Pancreas (tissue), 10 donors: ENCODE results near the gene DNAH17. TPM values are rescaled to one million over a fixed set of nuclear protein-coding genes. Genes with fewer than 3 reads are reported as not detected.
A peak's percentile ranks its signal among the peaks of the same experiment; 100 is the strongest.

Experiments used
- ATAC-seq, 4 donors: fragments of 200-7000 bp; cut with Tn5 transposase; one replicate each; pipeline versions ENCODE4 v1.8.0 to v1.9.1; 2020; ENCODE audit warnings: mild to moderate bottlenecking in 4 of 4, moderate library complexity in 4 of 4
- DNase-seq, 6 donors: peaks; one replicate each; pipeline ENCODE4 v3.0.0-alpha.2; 2020
- FAIRE-seq: peaks from 2 replicates; lab custom pipeline; 2012; peaks lifted over from hg19 to GRCh38; lab: Jason Lieb, UNC
- H3K27ac ChIP-seq, 4 donors: fragments of 200-600 bp; sonication (generic); 1 replicate in 3 of 4; 2 replicates in 1 of 4; pipeline versions ENCODE4 v1.5.0 to v1.8.0; 2020
- H3K27me3 ChIP-seq, 4 donors: fragments of 200-600 bp; one replicate each; pipeline ENCODE4 v1.8.0; 2021
- H3K36me3 ChIP-seq, 3 donors: fragments of 200-600 bp; sonication (generic) in 1 of 3; one replicate each; pipeline versions ENCODE4 v1.5.0 to v1.8.0; 2020 to 2021
- H3K4me1 ChIP-seq, 3 donors: fragments of 200-600 bp; one replicate each; pipeline ENCODE4 v1.8.0; 2021
- H3K4me3 ChIP-seq, 4 donors: fragments of 200-600 bp; sonication (generic) in 2 of 4; one replicate each; pipeline versions ENCODE4 v1.5.0 to v1.8.0; 2020 to 2021
- H3K9me3 ChIP-seq, 4 donors: fragments of 200-600 bp; one replicate each; pipeline ENCODE4 v1.8.0; 2021
- CTCF ChIP-seq, 4 donors: fragments of 200-600 bp; sonication (generic) in 3 of 4; IDR thresholded peaks; one replicate each; pipeline versions ENCODE4 v1.5.0 to v1.8.0; 2021; ENCODE audit warnings: antibody characterized with exemption in 4 of 4
- WGBS, 2 donors: extraction: QIAGEN DNeasy Blood & Tissue Kit; methylation state at CpG; one replicate each; pipeline ENCODE4 v1.1.7; 2013; 5-methylcytosine and 5-hydroxymethylcytosine counted together
- intact Hi-C, 3 donors: fragments of 100-400 bp; cut with DNase I; formaldehyde crosslinking; loops; one replicate each; pipeline versions ENCODE4 v1.11.1 to v1.14.2; 2022
- polyA plus RNA-seq, 2 donors: library from polyadenylated mRNA; stranded (reverse); fragments of 200-250 nt; gene quantifications; one replicate each; pipeline ENCODE4 v1.2.3, GENCODE V29; 2013
- total RNA-seq, 6 donors: library from RNA; stranded (reverse); fragmentation: NEBNext Ultra II Directional in 4 of 6; extraction: Animal tissue kit (Norgen Biotek cat#: 25700) in 4 of 6; gene quantifications; one replicate each; pipeline versions ENCODE4 v1.2.1 to v1.2.4, GENCODE V29; 2021 to 2023
- donor health status: healthy with polysubstance abuse.
- donor health status: DM: no; HTN: no; CAD: no; lungs with moderate emphysema.
- donor health status: DM: no; HTN: no; CAD: no.
- donor health status: control.
- donor health status: control.
- donor health status: Bipolar disorder and iron deficiency.
- donor health status: DM: yes; HTN: yes; CAD: no.
- donor health status: DM: no; HTN: no; CAD: no.
- donor health status: DM: no; HTN: no; CAD: no.
- donor health status: DM: yes; HTN: yes; CAD: no.

The DNAH17 gene
- total and polyA plus RNA-seq, 8 donors: 0.02 to 0.08 (median 0.03) TPM; not detected in 5

- Histone ChIP-seq H3K9me3 (no peaks in the 10 kb centered on the region), H3K4me3 (no peak overlapping the region), H3K27me3 (no peaks in the 10 kb centered on the region), H3K27ac (no peak overlapping the region), H3K4me1 (no peaks in the 10 kb centered on the region), H3K36me3 (no peaks in the 10 kb centered on the region)
- intact Hi-C loops: no loop called here
- WGBS, 2 donors: 31 to 36% methylated on average over 17 of the region's 17 CpGs
- FAIRE-seq (no peak), DNase-seq (peak in 1 of 6 donors; percentile 68), ATAC-seq (peak in 1 of 4 donors; percentile 19)
- no peak for TF ChIP-seq CTCF (IDR thresholded peaks at IDR 0.05)
Measured at GRCh38 chr17:78559749-78560368, 17.3 kb downstream of the DNAH17 start.

DNA sequence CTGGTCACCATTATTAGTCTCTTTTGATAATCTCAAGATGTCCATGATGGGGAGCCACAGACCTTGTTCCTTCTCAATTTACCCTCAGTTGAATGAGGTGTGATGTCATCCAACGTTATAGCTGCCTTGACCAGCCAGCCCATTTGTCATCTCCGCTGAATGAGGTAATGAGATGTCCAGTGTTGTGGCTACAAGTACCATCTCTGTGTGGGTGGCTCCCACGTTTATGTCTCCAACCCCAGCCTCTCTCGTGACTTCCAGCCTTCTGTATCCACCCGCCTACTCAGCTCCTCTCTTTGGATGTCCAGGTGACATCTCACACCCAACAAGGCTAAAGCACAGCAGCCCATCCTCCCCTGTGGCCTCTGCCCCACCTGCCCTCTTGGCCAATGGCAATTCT is 18.2 kb downstream of the DNAH17 start:
- Histone ChIP-seq H3K36me3 (no peaks in the 10 kb centered on the region), H3K27ac (no peak overlapping the region), H3K4me3 (no peak overlapping the region), H3K9me3 (no peaks in the 10 kb centered on the region), H3K27me3 (no peaks in the 10 kb centered on the region), H3K4me1 (no peaks in the 10 kb centered on the region)
- WGBS, 2 donors: 63 to 73% methylated on average over 5 of the region's 5 CpGs
- FAIRE-seq (no peak), DNase-seq (no peak), ATAC-seq (no peak)
- intact Hi-C loops: no loop called here
- no peak for TF ChIP-seq CTCF (IDR thresholded peaks at IDR 0.05)

DNA sequence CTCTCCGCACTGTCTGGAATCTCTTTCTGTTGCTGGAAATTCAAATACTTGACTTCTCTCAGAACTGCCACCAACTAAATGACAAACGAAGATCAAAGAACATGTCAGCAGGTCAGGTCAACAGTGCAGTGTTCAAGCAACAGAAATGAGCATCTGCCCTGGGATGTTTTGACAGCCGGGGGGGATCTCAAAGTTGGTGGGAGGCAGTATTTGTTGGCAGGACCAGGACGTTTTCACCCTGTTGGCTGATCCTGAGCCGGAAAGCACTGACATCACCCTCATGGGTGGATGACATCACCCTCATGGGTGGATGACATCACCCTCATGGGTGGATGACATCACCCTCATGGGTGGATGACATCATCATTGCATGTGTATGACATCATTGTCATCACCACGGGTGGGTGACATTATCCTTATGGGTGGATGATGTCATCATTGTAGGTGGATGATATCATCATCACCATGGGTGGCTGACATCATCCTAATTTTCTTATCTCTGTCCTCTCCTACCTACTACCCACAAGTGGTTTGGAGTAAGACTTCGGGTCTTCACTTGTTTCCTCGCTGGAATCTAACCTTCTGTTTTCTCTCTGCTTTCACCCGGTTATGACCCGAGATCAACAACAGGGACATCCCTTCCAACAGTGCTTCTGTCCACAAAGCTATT is 18.9 kb downstream of the DNAH17 start:
- no peaks in the 10 kb centered on the region for H3K4me1 ChIP-seq
- H3K4me3 ChIP-seq: no peak overlapping the region
- ATAC-seq (no peak), DNase-seq (no peak), FAIRE-seq (no peak)
- no peak overlapping the region for H3K27ac ChIP-seq
- H3K27me3 ChIP-seq: no peaks in the 10 kb centered on the region
- intact Hi-C loops: no loop called here
- no peak for TF ChIP-seq CTCF (IDR thresholded peaks at IDR 0.05)
- no peaks in the 10 kb centered on the region for H3K9me3 ChIP-seq
- no peaks in the 10 kb centered on the region for H3K36me3 ChIP-seq
- WGBS, 2 donors: 70 to 71% methylated on average over 10 of the region's 10 CpGs

DNA sequence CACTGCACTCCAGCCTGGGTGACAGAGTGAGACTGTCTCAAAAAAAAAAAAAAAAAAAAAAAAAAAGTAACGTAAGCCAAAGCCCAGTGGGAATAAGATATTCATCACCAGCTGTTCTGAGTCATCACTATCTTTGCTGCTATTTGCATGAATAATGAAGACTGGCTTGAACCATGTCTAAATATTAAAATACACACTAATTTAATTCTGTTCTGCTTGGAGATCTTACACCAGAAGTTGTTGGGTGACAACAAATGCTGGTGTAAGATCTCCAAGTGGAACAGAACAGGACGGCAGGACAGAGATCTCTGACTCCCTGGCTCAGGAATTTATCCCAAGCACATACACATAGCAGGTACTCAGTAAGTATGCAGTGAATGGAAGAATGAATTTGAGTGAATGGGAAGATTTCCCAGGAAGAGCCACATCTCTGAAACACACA is 19.6 kb downstream of the DNAH17 start:
- no peak overlapping the region for H3K4me3 ChIP-seq
- intact Hi-C loops: no loop called here
- H3K27ac ChIP-seq: no peak overlapping the region
- FAIRE-seq: no peak
- no peak for ATAC-seq
- DNase-seq: no peak
- TF ChIP-seq CTCF (IDR thresholded peaks at IDR 0.05): no peak
- 9 to 25% methylated on average over 2 of the region's 2 CpGs for WGBS, 2 donors
- no peaks in the 10 kb centered on the region for H3K4me1 ChIP-seq
- H3K36me3 ChIP-seq: no peaks in the 10 kb centered on the region
- H3K9me3 ChIP-seq: no peaks in the 10 kb centered on the region
- no peaks in the 10 kb centered on the region for H3K27me3 ChIP-seq

- intact Hi-C loops: no loop called here
- no peak for ATAC-seq
- no peaks in the 10 kb centered on the region for H3K36me3 ChIP-seq
- DNase-seq: no peak
- no peak for FAIRE-seq
- H3K27ac ChIP-seq: no peak overlapping the region
- H3K27me3 ChIP-seq: no peaks in the 10 kb centered on the region
- H3K4me1 ChIP-seq: no peaks in the 10 kb centered on the region
- H3K4me3 ChIP-seq: no peak overlapping the region
- 66 to 70% methylated on average over 11 of the region's 11 CpGs for WGBS, 2 donors
- no peaks in the 10 kb centered on the region for H3K9me3 ChIP-seq
- no peak for TF ChIP-seq CTCF (IDR thresholded peaks at IDR 0.05)
Measured at GRCh38 chr17:78556812-78557211, 20.4 kb downstream of the DNAH17 start.
